ENCODE results near the gene ADIPOR2. TPM values are rescaled to one million over a fixed set of nuclear protein-coding genes. Genes with fewer than 3 reads are reported as not detected.

Gene ADIPOR2
- total RNA-seq, 4 donors from 2014 or later, result 40.3 to 47.9 (median 43.4) TPM

DNA sequence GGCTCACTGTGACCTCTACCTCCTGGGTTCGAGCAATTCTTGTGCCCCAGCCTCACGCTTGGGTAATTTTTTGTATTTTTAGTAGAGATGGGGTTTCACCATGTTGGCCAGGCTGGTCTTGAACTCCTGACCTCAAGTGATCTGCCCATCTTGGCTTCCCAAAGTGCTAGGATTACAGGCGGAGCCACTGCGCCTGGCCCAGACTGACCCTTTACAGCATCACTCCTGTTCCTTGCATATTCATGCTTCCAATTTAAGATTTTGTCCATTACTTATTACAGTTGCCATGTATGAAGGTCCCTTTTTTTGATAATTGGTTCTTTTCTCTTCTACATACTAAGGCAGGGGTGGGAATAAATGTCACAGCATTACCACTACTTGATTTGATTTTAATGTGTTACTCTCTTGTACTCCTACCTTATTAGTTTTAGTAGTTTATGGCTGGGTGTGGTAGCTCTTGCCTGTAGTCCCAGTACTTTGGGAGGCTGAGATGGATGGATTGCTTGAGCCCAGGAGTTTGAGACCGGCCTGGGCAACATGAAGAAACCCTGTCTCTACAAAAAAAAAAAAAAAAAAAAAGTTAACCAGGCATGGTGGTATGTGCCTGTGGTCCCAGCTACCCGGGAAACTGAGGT, 46.9 kb downstream of the ADIPOR2 start:
- WGBS, result 88% methylated on average over 6 of the region's 6 CpGs
- Histone ChIP-seq H3K36me3 (no peaks in the 10 kb centered on the region), H3K27ac (no peak overlapping the region), H3K9me3 (no peaks in the 10 kb centered on the region), H3K4me3 (no peak overlapping the region), H3K27me3 (no peaks in the 10 kb centered on the region), H3K4me1 (peaks cover 31% of the 10 kb centered on the region)
- no peak for DNase-seq (ENCODE audit: low spot score in 2 of 2)
- TF ChIP-seq, protein P1, sequence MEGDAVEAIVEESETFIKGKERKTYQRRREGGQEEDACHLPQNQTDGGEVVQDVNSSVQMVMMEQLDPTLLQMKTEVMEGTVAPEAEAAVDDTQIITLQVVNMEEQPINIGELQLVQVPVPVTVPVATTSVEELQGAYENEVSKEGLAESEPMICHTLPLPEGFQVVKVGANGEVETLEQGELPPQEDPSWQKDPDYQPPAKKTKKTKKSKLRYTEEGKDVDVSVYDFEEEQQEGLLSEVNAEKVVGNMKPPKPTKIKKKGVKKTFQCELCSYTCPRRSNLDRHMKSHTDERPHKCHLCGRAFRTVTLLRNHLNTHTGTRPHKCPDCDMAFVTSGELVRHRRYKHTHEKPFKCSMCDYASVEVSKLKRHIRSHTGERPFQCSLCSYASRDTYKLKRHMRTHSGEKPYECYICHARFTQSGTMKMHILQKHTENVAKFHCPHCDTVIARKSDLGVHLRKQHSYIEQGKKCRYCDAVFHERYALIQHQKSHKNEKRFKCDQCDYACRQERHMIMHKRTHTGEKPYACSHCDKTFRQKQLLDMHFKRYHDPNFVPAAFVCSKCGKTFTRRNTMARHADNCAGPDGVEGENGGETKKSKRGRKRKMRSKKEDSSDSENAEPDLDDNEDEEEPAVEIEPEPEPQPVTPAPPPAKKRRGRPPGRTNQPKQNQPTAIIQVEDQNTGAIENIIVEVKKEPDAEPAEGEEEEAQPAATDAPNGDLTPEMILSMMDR (IDR thresholded peaks at IDR 0.05), result no peak
- TF ChIP-seq EP300 (IDR thresholded peaks at IDR 0.05) (no peak), POLR2AphosphoS5 (IDR thresholded peaks at IDR 0.05) (no peak), POLR2A (IDR thresholded peaks at IDR 0.05) (no peak)

DNA sequence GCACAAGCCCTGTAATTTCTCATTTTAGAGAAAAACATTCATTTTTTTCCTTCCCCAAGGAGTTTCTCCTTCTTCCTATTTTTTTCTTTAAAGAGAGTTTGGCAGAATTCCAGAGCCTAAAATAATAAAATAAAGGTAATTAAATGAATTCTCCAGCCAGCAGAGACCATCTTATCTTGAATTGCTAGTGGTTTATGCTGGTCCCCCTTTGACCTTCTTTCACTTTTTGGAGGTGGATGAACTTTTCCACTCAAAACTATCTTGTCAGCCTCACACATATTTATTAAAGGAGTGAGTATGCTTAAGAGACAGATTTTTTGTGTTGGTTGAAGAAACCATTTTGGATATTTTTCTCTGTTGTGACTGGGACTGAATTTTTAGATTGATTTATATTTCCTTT, 47.6 kb downstream of the ADIPOR2 start:
- Histone ChIP-seq H3K27ac (no peak overlapping the region), H3K27me3 (no peaks in the 10 kb centered on the region), H3K4me1 (peaks cover 31% of the 10 kb centered on the region), H3K36me3 (no peaks in the 10 kb centered on the region), H3K9me3 (no peaks in the 10 kb centered on the region), H3K4me3 (no peak overlapping the region)
- TF ChIP-seq, protein P1 (IDR thresholded peaks at IDR 0.05), result no peak
- TF ChIP-seq POLR2A (IDR thresholded peaks at IDR 0.05) (no peak), EP300 (IDR thresholded peaks at IDR 0.05) (no peak)
- DNase-seq (ENCODE audit: low spot score in 2 of 2), result no peak

DNA sequence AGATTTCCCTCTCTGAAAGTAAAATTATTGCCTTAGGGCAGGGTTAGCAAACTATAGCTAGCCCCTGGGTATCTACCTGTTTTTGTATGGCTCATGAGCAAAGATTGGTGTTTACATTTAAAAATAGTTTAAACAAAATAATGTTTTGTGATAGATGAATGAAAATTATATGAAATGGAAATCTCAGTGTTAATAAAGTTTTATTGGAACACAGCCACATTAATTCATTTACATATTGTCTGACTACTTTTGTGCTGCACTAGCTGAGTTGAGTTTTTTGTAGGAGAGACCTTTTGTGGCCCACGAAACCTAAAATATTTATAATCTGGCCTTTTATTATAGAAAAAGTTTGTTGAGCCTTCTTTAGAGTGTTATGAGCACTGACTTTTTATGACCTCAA, 48.5 kb downstream of the ADIPOR2 start:
- H3K27ac ChIP-seq, result no peak overlapping the region
- TF ChIP-seq, protein P1 (IDR thresholded peaks at IDR 0.05), result no peak
- TF ChIP-seq EP300 (IDR thresholded peaks at IDR 0.05) (no peak), POLR2AphosphoS5 (IDR thresholded peaks at IDR 0.05) (no peak), POLR2A (IDR thresholded peaks at IDR 0.05) (no peak)
- WGBS, result 94% methylated on average over 1 of the region's 1 CpG

DNA sequence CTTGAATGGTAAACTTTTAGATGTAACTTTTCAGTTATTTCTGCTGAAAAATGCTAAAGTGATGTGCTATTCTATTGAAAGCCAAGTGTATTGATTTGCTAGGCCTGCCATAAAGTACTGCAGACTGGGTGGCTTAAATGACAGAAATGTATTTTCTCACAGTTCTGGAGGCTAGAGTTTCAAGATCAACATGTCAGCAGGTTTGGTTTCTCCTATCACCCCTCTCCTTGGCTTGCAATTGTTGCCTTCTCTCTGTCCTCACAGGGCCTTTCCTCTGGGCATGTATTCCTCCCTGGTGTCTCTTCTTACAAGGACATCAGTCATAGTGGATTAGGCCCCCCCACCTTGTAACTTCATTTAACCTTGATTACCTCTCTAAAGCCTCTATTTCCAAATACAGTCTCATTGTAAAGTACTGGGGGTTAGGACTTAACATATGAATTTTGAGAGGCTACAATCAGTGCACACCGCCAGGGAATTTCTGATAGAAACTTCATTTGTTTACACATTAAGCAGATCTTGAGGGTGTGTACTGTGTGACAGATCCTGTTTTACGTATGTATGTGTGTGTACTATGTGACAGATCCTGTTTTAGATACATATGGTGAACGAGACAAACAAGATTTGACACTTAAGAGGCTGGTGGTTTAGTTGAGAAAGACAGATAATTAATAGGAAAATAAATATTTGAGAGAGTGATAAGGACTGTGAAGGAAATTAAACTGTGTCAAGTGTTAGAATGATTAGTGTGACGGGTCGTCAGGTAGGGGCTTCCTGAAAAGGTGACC, 49.5 kb downstream of the ADIPOR2 start:
- no peak overlapping the region for H3K4me3 ChIP-seq
- TF ChIP-seq, protein P1 (IDR thresholded peaks at IDR 0.05), result no peak
- TF ChIP-seq POLR2A (IDR thresholded peaks at IDR 0.05) (no peak), EP300 (IDR thresholded peaks at IDR 0.05) (no peak), POLR2AphosphoS5 (IDR thresholded peaks at IDR 0.05) (no peak)
- no peaks in the 10 kb centered on the region for H3K36me3 ChIP-seq
- DNase-seq (ENCODE audit: low spot score in 2 of 2), result no peak
- peak overlapping the region; percentile 36 for H3K27ac ChIP-seq
- no peaks in the 10 kb centered on the region for H3K9me3 ChIP-seq
- peaks cover 31% of the 10 kb centered on the region for H3K4me1 ChIP-seq
- H3K27me3 ChIP-seq, result no peaks in the 10 kb centered on the region
- WGBS, result 68% methylated on average over 5 of the region's 5 CpGs

More for the DNA sequence above, 48.5 kb downstream of the ADIPOR2 start:
- no peaks in the 10 kb centered on the region for H3K27me3 ChIP-seq
- H3K4me3 ChIP-seq, result no peak overlapping the region
- H3K4me1 ChIP-seq, result peaks cover 31% of the 10 kb centered on the region
- H3K36me3 ChIP-seq, result no peaks in the 10 kb centered on the region
- no peak for DNase-seq (ENCODE audit: low spot score in 2 of 2)
- H3K9me3 ChIP-seq, result no peaks in the 10 kb centered on the region

DNA sequence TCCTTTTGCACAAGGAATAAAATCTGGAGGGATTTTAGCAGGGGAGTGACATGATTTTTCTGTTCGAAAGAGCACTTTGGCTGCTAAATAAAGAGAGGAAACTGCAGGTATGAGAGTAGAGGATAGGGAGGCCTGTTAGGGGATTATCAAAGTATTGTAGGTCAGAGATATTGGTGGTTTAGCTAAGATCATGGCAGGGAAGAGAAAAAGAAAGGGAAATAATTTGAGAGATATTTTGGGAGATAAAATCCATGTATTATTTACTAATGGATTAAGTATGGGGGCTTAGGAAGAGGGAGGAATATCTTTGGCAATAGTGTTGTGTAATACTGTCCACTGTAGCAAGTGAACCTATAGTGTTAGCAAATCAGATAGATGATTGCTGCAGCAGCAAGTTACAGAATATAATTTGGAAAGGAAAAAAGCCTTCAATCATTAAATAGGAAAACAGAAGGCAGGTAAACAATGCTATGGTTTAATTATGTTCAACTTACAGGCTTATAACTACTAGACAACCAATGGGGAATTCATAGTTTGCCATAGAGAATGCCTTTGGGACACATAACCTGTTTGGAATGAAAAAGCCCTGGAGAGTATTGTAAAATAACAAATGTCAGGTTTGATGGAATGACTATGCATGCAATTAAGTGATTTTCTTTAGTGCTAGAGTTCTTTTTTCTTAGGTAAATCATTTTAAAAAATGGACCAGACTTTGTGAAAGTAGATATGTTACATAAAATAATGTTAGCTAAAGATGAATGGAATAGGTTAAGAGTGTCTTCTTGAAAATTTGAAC, 50.5 kb downstream of the ADIPOR2 start:
- H3K4me1 ChIP-seq, result peaks cover 31% of the 10 kb centered on the region
- H3K4me3 ChIP-seq, result no peak overlapping the region

More for the DNA sequence above, 50.5 kb downstream of the ADIPOR2 start:
- WGBS, result 0% methylated on average over 1 of the region's 1 CpG
- no peak for DNase-seq (ENCODE audit: low spot score in 2 of 2)
- Histone ChIP-seq H3K27ac (peak overlapping the region; percentile 36), H3K27me3 (no peaks in the 10 kb centered on the region), H3K36me3 (no peaks in the 10 kb centered on the region), H3K9me3 (no peaks in the 10 kb centered on the region)
- TF ChIP-seq EP300 (IDR thresholded peaks at IDR 0.05), result no peak
- no peak for TF ChIP-seq POLR2AphosphoS5 (IDR thresholded peaks at IDR 0.05)
- TF ChIP-seq, protein P1 (IDR thresholded peaks at IDR 0.05), result no peak
- TF ChIP-seq POLR2A (IDR thresholded peaks at IDR 0.05), result no peak
